Kidney capillary endothelial cell (primary cell): ENCODE results near the gene TMEM161A.
"Not testable (repeated sequence)": the region's sequence is repeated elsewhere in the genome, so short reads cannot be mapped to it uniquely, and the experiment has no call there.

Source experiments
- DNase-seq: peaks from one replicate; pipeline ENCODE4 v3.0.0-alpha.2; 2018; ENCODE audit warnings: low spot score

The TMEM161A gene

DNA sequence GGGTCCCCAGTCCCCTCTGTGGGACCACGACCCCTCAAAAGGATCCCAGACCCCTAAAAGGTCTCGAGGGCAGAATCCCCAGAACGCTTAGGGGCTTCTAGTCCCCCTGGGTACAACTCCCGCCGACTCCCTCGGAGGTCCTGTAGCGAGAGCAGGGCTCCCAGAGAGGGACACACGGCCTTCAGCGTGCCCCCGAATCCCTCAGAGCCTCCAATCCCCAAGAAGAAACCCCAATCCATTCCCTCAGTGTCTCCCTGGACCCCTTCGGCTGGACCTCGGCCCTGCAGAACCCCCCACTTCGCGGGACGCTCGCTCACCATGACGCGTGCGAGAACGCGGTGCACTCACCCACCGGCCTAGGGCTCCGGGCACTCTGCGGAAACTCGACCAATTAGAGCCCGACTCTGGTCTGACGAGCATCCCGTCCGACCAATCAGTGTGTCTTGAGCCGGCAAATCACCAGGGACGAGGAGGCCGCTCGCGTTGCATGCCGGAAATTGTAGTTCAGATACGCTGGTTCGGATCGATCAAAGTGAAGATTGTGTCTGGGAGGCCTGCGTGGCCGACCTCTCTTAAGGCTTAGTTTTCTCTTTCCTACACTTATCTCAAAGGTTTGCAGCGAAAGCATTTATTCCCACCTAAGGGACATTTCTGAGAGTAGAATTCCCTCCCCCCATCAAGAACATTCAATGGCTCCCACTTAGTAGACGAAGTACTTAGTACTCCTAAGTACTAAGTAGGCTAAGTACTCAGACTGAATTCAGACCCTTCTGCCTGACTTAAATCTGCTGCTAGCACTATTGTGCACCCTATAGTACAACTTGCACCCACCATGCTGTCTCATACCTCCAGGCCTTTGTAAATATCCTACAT is at the start of gene TMEM161A:
Gene TMEM161A, minus strand, starts transcription at position 370 of the 873 bp plus-strand sequence. Its CDS starts 50 bp downstream, at position 320.
- peak; percentile 95 for DNase-seq

DNA sequence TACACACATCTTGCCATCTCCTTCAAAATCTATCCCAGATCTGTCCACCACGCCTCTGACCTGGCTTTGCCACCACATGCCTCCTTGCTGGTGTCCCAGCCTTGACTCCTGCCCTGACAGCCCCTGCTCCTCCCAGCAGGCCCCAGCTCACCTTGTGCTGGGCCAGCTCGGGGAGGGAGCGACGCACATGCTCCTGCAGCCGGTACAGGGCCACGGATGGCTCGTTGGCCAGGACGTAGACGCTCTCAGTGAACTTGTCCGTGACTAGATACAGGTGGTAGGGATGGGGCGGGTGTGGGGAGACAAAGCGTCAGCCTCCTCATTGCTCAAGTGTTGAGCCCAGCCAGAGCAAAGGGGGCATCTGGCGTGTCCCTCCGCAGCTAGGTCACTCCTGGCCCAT is 48.5 kb upstream of the TMEM161A start:
- no peak for DNase-seq

- no peak for DNase-seq
Measured at GRCh38 chr19:19185853-19186740, 47.8 kb upstream of the TMEM161A start.

DNA sequence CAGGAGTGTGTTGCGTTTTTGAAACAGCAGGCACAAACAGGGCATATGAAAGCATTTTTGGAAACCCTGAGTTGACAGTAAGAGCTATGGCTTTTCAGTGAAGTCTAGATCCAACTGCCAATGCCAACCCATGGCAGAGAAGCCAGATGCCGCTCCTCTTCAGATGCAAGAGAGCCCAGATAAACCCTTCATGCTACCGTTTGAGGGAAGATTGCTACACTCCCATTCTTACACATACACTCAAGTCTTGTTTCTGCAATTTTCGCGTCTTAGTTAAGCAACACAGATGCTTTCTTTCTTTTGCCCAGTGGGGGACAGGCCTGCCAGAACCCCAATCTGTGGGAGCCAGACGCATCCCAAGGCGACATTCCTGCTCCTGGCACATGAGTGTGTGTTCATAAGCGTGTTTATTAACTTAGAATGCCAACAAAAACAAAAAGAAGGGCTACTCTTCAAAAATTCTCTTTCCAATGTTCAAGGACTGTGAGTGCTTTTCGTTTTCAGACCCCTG is 43.3 kb upstream of the TMEM161A start:
- no peak for DNase-seq

GRCh38 chr19:19179548-19180441 is 41.5 kb upstream of the TMEM161A start:
- DNase-seq = no peak

DNA sequence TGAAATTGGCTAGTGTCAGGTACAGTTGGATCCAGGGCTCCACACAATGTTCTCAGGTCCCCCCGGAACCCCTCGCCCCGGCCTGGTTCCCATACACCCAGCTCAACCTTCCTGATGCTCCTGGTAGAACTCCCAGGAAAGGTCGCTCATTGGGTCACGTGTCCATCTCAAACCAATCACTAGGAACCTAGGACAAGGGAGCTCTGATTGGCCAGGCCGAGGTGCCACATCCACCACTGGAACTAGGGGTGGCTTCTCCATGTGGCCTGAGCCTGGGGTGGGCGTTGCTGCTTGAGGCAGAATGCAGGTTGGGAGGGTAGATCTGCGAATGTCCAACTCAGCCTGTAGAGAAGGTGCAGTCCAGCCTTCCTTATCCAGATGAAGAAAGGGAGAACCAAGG is 38.7 kb upstream of the TMEM161A start:
- no peak for DNase-seq

- DNase-seq = not testable (repeated sequence)
Measured at GRCh38 chr19:19173243-19173642, 35.0 kb upstream of the TMEM161A start.

DNA sequence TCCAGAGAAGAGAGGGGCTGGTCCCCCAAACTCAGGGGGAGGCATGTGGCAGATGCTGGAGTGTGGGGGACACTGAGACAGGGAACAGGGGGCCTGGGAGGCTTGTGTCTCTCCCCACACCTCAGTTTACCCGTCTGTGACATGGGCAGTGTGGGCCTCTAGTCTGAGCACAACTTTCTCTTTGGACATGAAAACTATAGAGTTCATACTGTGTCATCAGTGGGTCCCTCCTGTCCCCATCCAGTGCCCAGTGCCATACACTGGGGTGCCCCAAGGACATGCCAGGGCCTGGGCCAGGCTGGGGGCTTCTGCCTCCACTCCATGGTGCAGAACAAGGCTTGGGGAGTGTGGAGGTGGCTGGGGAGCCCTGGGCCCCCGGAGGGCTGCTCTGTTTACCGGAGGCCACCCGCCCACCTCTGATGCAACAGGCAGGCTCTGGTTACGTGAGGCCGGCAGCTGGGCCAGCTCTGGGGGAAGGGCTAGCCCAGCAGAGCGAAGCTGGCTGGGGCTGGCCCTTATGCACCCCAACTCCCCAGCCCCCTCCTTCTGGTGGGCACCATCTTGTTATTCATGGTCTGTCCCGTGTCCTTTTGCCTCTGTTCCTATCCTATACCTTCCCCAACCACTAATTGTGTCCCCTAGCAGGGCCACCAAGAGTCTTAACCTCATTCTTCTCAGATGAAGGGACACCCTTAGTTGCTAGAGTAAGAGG is 33.7 kb upstream of the TMEM161A start:
- no peak for DNase-seq

- no peak for DNase-seq
Measured at GRCh38 chr19:19170873-19171672, 32.8 kb upstream of the TMEM161A start.

DNA sequence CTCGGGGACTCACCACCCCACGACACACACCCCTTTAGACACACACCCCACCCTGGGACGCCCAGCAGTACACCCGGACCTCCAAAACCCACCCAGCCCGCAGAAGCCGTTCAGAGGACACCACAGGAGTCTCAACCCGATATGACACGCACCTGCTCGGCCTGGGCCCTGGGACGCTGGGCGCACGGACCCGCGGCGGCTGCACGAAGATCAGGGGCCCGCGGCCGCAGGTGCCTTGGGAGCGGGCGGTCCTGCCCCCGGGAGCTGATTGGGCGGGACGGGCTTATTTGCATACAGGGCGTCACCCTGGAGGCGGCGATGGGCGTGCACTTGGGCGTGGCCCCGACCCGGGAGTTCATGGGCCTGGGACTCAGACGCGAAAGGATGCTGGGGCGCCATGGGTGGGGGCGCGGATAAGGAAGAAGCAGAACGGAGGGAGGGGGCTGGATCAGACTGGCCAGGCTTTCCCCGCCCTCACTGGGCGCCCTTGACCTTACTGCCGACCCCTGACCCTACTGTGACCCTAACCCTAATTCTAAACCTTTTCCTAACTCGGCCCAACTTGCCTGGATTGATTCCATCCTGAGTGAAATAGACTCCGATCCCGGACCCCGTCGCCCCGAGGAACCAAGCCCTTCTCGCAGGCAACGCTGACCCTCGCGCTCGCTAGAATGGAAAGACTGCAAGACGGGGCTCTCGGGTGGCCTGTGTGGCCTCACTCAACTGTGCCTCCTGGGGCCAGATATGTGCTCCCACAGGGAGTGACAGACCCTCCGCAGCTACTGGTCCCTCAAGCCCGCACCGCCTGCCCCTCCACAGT is 32.0 kb upstream of the TMEM161A start, which contains the start of gene MEF2B:
Gene MEF2B, minus strand, starts transcription at position 211 of the 820 bp plus-strand sequence. CDS start 19,528 bp downstream, outside the sequence.
- DNase-seq = peak; percentile 59

GRCh38 chr19:19169236-19170052 is 31.2 kb upstream of the TMEM161A start:
- DNase-seq = no peak

GRCh38 chr19:19167612-19168011 is 29.3 kb upstream of the TMEM161A start:
- DNase-seq = no peak

GRCh38 chr19:19165396-19165795 is 27.1 kb upstream of the TMEM161A start:
- DNase-seq = no peak

- no peak for DNase-seq
Measured at GRCh38 chr19:19162495-19162894, 24.2 kb upstream of the TMEM161A start.

- DNase-seq = no peak
Measured at GRCh38 chr19:19160461-19161035, 22.3 kb upstream of the TMEM161A start.

DNA sequence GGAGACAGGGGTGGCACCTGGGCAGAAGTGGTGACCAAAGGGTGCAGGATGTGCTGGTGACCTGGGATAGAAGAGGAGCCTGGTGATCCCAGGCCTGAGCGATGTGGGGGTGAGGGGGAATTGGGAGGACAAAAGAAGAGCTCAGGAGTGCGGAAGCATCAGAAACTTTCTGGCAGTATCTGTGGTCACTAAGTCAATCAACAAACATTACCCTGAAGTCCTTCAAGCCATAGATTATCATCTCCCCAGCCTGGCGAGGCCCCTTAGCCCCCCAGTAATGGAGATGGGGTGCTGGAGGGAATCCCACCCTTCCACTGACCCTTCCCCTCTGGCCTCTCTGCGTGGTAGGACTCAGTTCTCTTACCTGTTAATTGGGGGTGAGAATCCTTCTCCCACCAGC is 21.3 kb upstream of the TMEM161A start:
- no peak for DNase-seq

DNA sequence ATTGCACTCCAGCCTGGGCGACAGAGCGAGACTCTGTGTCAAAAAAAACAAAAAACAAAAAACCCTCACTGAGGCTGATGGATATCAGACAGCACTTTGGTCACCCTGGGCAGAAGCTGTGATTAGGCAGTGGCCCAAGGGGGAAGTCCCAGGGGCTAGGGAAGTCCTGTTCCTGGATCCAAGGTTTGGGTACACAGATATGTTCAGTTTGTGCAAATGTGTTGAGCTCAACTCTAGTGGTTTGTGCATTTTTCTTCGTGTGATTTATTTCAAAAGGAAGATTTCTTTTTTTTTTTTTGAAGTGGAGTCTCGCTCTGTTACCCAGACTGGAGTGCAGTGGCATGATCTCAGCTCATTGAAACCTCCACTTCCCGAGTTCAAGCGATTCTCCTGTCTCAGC is 19.5 kb upstream of the TMEM161A start:
- DNase-seq = no peak
